Parathyroid adenoma (tissue), 2 donors: Measurements from ENCODE around the gene ZNF385A.

Experiments
- H2AFZ ChIP-seq: fragments of 300-600 bp; sonication (generic); one replicate; pipeline ENCODE4 v1.7.0; 2017; ENCODE audit warnings: antibody characterized with exemption, mild to moderate bottlenecking
- H3K27ac ChIP-seq: fragments of 300-600 bp; sonication (generic); one replicate; pipeline ENCODE4 v1.7.0; 2017
- H3K27me3 ChIP-seq: fragments of 300-600 bp; sonication (generic); one replicate; pipeline ENCODE4 v1.7.0; 2017; ENCODE audit warnings: low read length; ENCODE audit not compliant: control insufficient read depth, insufficient read depth
- H3K36me3 ChIP-seq: fragments of 300-600 bp; sonication (generic); one replicate; pipeline ENCODE4 v1.7.0; 2017; ENCODE audit warnings: low read length; ENCODE audit not compliant: control insufficient read depth, insufficient read depth
- H3K4me1 ChIP-seq: fragments of 300-600 bp; sonication (generic); one replicate; pipeline ENCODE4 v1.7.0; 2017; ENCODE audit warnings: control low read depth
- H3K4me2 ChIP-seq: fragments of 300-600 bp; sonication (generic); one replicate; pipeline ENCODE4 v1.7.0; 2017; ENCODE audit warnings: low read length
- H3K4me3 ChIP-seq: fragments of 300-600 bp; sonication (generic); one replicate; pipeline ENCODE4 v1.7.0; 2017; ENCODE audit warnings: low read depth, low read length
- H3K79me2 ChIP-seq: fragments of 300-600 bp; sonication (generic); one replicate; pipeline ENCODE4 v1.7.0; 2017; ENCODE audit warnings: control low read depth
- H3K9ac ChIP-seq: fragments of 300-600 bp; sonication (generic); one replicate; pipeline ENCODE4 v1.7.0; 2017; ENCODE audit warnings: mild to moderate bottlenecking
- H3K9me3 ChIP-seq: fragments of 300-600 bp; sonication (generic); one replicate; pipeline ENCODE4 v1.7.0; 2017; ENCODE audit warnings: low read length; ENCODE audit not compliant: control insufficient read depth
- TF ChIP-seq, protein P1 (sequence below): fragments of 300-600 bp; sonication (generic); IDR thresholded peaks from one replicate; pipeline ENCODE4 v1.7.0; 2017; ENCODE audit warnings: antibody characterized with exemption, mild to moderate bottlenecking
- donor health status: primary hyperparathyroidism.

The ZNF385A gene

DNA sequence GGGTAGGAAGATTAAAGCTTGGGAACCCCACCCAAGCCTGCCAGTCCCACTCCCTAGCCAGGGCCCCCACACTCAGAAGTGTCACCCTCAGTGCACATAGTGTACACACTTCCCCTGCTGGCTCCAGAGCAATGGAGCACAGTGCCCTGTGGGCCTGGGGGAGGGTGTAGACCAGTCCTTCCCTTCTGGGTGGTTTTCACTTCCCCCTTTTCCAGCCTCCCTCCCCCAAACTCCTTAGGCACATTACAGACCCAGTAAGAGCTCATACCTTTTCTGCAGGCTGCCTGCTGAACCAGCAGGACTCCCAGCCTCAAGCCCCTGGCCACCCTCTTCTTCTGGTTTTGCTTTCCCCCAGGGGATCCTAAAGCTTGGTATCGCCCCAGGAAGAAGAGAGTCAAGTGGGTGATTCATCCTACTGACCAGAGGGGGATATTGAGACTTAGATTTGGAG is at the start of gene ZNF385A:
Gene ZNF385A (minus strand): TSS at position 143 of the 451 bp plus-strand sequence. CDS start 219 bp downstream, outside the sequence.
- no peaks in the 10 kb centered on the region for H3K36me3 ChIP-seq
- no peak within 1 kb of the TSS for H3K4me3 ChIP-seq

GRCh38 chr12:54432815-54433164 is 48.3 kb upstream of the ZNF385A start:
- Histone ChIP-seq H3K9me3 (no peaks in the 10 kb centered on the region), H3K27ac (peak overlapping the region; percentile 73), H3K27me3 (no peaks in the 10 kb centered on the region), H3K4me2 (no peak overlapping the region), H3K4me3 (no peak overlapping the region), H3K4me1 (peaks cover 3% of the 10 kb centered on the region), H3K79me2 (no peaks in the 10 kb centered on the region), H3K9ac (no peak overlapping the region), H3K36me3 (no peaks in the 10 kb centered on the region), H2AFZ (no peak overlapping the region)
- TF ChIP-seq, protein P1, sequence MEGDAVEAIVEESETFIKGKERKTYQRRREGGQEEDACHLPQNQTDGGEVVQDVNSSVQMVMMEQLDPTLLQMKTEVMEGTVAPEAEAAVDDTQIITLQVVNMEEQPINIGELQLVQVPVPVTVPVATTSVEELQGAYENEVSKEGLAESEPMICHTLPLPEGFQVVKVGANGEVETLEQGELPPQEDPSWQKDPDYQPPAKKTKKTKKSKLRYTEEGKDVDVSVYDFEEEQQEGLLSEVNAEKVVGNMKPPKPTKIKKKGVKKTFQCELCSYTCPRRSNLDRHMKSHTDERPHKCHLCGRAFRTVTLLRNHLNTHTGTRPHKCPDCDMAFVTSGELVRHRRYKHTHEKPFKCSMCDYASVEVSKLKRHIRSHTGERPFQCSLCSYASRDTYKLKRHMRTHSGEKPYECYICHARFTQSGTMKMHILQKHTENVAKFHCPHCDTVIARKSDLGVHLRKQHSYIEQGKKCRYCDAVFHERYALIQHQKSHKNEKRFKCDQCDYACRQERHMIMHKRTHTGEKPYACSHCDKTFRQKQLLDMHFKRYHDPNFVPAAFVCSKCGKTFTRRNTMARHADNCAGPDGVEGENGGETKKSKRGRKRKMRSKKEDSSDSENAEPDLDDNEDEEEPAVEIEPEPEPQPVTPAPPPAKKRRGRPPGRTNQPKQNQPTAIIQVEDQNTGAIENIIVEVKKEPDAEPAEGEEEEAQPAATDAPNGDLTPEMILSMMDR = no peak

More for the DNA sequence above, at the start of gene ZNF385A:
- Histone ChIP-seq H3K9me3 (no peaks in the 10 kb centered on the region), H3K79me2 (no peaks in the 10 kb centered on the region), H2AFZ (no peak within 1 kb of the TSS), H3K4me1 (peaks cover 18% of the 10 kb centered on the region), H3K27me3 (no peaks in the 10 kb centered on the region), H3K27ac (no peak within 1 kb of the TSS), H3K9ac (no peak within 1 kb of the TSS), H3K4me2 (no peak within 1 kb of the TSS)
- TF ChIP-seq, protein P1 = no peak

GRCh38 chr12:54431911-54432814 is 47.6 kb upstream of the ZNF385A start:
- Histone ChIP-seq H3K27ac (peak overlapping the region; percentile 73), H2AFZ (no peak overlapping the region), H3K9me3 (no peaks in the 10 kb centered on the region), H3K4me2 (no peak overlapping the region), H3K27me3 (no peaks in the 10 kb centered on the region), H3K9ac (no peak overlapping the region), H3K36me3 (no peaks in the 10 kb centered on the region), H3K4me1 (peaks cover 3% of the 10 kb centered on the region), H3K4me3 (no peak overlapping the region), H3K79me2 (no peaks in the 10 kb centered on the region)
- TF ChIP-seq, protein P1 = no peak

DNA sequence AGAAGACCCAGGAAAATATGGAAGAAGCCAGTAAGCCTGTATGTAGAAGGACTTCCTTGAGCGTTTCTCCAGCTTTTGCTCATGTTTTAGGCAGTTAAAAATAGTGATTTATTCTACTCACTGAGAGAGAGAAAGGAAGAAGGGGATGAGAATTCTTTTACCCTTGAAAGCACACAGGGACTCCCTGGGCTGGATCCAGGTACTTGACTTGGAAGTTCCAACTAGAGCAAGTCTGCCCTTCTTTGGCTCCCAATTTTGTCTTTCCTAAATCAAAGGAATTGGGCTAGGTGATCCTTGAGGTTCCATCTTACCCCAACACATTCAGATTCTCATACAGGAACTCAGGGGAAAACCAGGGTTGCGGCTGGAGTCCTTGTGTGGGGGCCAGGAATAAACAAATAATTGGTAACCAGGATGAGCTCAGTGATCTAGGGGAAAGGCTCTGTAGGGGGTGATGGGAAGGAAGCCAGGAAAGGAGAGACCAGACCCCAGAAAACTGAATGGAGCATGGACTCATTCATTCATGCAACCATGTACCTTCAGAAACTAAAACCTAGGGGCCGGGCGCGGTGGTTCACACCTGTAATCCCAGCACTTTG is 46.0 kb upstream of the ZNF385A start:
- Histone ChIP-seq H3K4me2 (no peak overlapping the region), H3K4me3 (no peak overlapping the region), H3K9me3 (no peaks in the 10 kb centered on the region), H3K79me2 (no peaks in the 10 kb centered on the region), H3K36me3 (no peaks in the 10 kb centered on the region), H2AFZ (no peak overlapping the region), H3K27me3 (no peaks in the 10 kb centered on the region), H3K27ac (no peak overlapping the region), H3K4me1 (peaks cover 3% of the 10 kb centered on the region), H3K9ac (no peak overlapping the region)
- TF ChIP-seq, protein P1 = no peak
